ENCODE measurements around the gene DOK3. TPM values are rescaled to one million over a fixed set of nuclear protein-coding genes. Genes with fewer than 3 reads are reported as not detected.

DOK3 gene
- total and polyA plus RNA-seq, 10 of the 15 experiments (the other 5 are each of a cell fraction or from before 2014, with no cell fraction given): 6.6 to 107 (median 52.1) TPM

GRCh38 chr5:177495243-177496060 lies 14.2 kb downstream of the DOK3 start:
- H3K4me3 ChIP-seq: no peak overlapping the region; the same call in 1 of the 2 replicates
- peaks cover 0 to 4% of the 10 kb centered on the region in 2 experiments; a peak in 2 of 4 replicates for H3K36me3 ChIP-seq (ENCODE audit: control insufficient read depth in 2 of 2, insufficient read depth in 2 of 2, low read length in 1 of 2)
- peaks cover 6% of the 10 kb centered on the region for H3K79me2 ChIP-seq (ENCODE audit: control insufficient read depth, insufficient read depth, low read length)
- DNase-seq (ENCODE audit: low read depth, low spot score) (no peak), ATAC-seq (peak; percentile 32), FAIRE-seq (no peak)
- H3K27me3 ChIP-seq (replicated peaks in 1 of 2; ENCODE audit: control insufficient read depth in 2 of 2, insufficient read depth in 2 of 2, low read length in 1 of 2): no peaks in the 10 kb centered on the region; a peak in 1 of 4 replicates
- H2AFZ ChIP-seq (ENCODE audit: control insufficient read depth, low read depth, low read length): no peak overlapping the region
- ChIA-PET SMC1A (ENCODE audit: uncharacterized antibody, unreplicated experiment) (interaction anchor here (0.7 to 2.2 kb wide), 6 partner anchors 15 to 185 kb away, joined by 3 to 11 read pairs (median 4); no protein-coding TSS in a partner anchor), POLR2A (interaction anchor here (1.0 to 4.2 kb wide), 4 partner anchors 11 to 106 kb away, joined by 3 to 18 read pairs (median 6); no protein-coding TSS in a partner anchor), CTCF (interaction anchor here (0.6 to 4.9 kb wide), 14 partner anchors 13 to 835 kb away, joined by 3 to 36 read pairs (median 5); partner anchors contain the start of gene DOK3), RAD21 (ENCODE audit: unreplicated experiment) (interaction anchor here (1.1 to 2.8 kb wide), 9 partner anchors 13 to 184 kb away, joined by 3 to 17 read pairs (median 4); partner anchors contain the start of gene MXD3)
- H3K4me1 ChIP-seq (ENCODE audit: control insufficient read depth, insufficient read depth, low read length): peaks cover 26% of the 10 kb centered on the region
- H3K27ac ChIP-seq (ENCODE audit: control insufficient read depth, insufficient read depth): peak overlapping the region; percentile 69
- H3K9ac ChIP-seq (ENCODE audit: control insufficient read depth, insufficient read depth, low read length): peak overlapping the region; percentile 10; the same call in 1 of the 2 replicates
- H3K4me2 ChIP-seq (ENCODE audit: control insufficient read depth, insufficient read depth): peak overlapping the region; percentile 90
- intact Hi-C loops (cut with micrococcal nuclease; ENCODE audit: unreplicated experiment) (no loop called here), in situ Hi-C loops (cut with MboI) (no loop called here)
- WGBS (ENCODE audit: insufficient coverage, insufficient replicate concordance, low lambda C conversion rate, missing lambda C conversion rate): 58% methylated on average over 13 of the region's 14 CpGs
- H4K20me1 ChIP-seq (ENCODE audit: control insufficient read depth, insufficient read depth): no peaks in the 10 kb centered on the region
- TSS peak; percentile 65 for BruUV-seq (replicated peaks)
- H3K9me3 ChIP-seq (replicated peaks; ENCODE audit: control insufficient read depth, insufficient read depth, low read length): no peaks in the 10 kb centered on the region
- TF ChIP-seq RAD21 (IDR thresholded peaks at IDR 0.05; ENCODE audit: insufficient read depth, low read depth, low read length) (no peak), RUNX3 (IDR thresholded peaks at IDR 0.05; ENCODE audit: low read length) (0 out of 2 replicates have a peak, but pooled peaks have one; percentile 29), ZBTB11 (CRISPR knock-in tag; IDR thresholded peaks at IDR 0.05) (no peak), ATF2 (IDR thresholded peaks at IDR 0.05; ENCODE audit: low read length) (no peak), CEBPZ (IDR thresholded peaks at IDR 0.05; ENCODE audit: low read depth, low read length) (no peak), STAT3 (IDR thresholded peaks at IDR 0.05; ENCODE audit: low read depth, low read length) (no peak), NBN (IDR thresholded peaks at IDR 0.05) (no peak), ZNF384 (IDR thresholded peaks at IDR 0.05; ENCODE audit: borderline replicate concordance, low read depth, low read length) (no peak), POLR2A (IDR thresholded peaks at IDR 0.05; ENCODE audit: low read depth, low read length) (0 out of 2 replicates have a peak, but pooled peaks have one; percentile 2), YY1 (IDR thresholded peaks at IDR 0.05; ENCODE audit: low read depth, low read length) (no peak), PAX5 (IDR thresholded peaks at IDR 0.05; ENCODE audit: borderline replicate concordance, low read depth, low read length) (no peak), SMC3 (IDR thresholded peaks at IDR 0.05; ENCODE audit: borderline replicate concordance, low read length) (no peak), SRF (IDR thresholded peaks at IDR 0.05; ENCODE audit: low read depth in 2 of 2, low read length in 2 of 2) (peak; percentile 66 to 94), ZNF24 (IDR thresholded peaks at IDR 0.05) (no peak), NR2C1 (IDR thresholded peaks at IDR 0.05) (peak; percentile 33; the same call in 1 of the 2 replicates), POLR2AphosphoS5 (IDR thresholded peaks at IDR 0.05; ENCODE audit: low read length) (no peak; the same call in 1 of the 2 replicates)

All from GM12878 (cell line).